ENCODE results near the gene BTBD18.
A peak's percentile ranks its signal among the peaks of the same experiment; 100 is the strongest.

DNA sequence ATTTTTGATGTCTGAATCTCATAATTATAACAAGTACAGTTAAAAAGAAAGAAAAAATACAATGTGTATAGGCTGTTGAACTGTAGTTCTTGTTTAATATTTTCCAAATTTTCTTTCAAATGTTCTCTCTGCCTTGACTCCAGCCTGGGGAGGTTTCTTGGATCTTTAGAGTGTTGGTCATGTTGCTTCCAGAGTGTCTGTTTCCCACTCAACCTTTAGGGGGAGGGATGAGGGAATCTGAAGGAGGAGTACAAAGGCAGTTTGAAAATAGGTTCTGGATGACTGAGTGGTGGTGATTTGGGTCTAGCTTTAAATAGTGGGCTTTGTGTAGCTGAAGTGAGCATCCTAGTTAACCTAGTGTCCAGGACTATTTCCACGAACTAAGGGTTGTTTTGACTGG, 11.9 kb upstream of the BTBD18 start:
- TF ChIP-seq POLR2A (IDR thresholded peaks at IDR 0.05) = no peak
- TF ChIP-seq, protein P1, sequence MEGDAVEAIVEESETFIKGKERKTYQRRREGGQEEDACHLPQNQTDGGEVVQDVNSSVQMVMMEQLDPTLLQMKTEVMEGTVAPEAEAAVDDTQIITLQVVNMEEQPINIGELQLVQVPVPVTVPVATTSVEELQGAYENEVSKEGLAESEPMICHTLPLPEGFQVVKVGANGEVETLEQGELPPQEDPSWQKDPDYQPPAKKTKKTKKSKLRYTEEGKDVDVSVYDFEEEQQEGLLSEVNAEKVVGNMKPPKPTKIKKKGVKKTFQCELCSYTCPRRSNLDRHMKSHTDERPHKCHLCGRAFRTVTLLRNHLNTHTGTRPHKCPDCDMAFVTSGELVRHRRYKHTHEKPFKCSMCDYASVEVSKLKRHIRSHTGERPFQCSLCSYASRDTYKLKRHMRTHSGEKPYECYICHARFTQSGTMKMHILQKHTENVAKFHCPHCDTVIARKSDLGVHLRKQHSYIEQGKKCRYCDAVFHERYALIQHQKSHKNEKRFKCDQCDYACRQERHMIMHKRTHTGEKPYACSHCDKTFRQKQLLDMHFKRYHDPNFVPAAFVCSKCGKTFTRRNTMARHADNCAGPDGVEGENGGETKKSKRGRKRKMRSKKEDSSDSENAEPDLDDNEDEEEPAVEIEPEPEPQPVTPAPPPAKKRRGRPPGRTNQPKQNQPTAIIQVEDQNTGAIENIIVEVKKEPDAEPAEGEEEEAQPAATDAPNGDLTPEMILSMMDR (IDR thresholded peaks at IDR 0.05) = peak in 1 of 3 experiments; percentile 21

All from vagina (tissue), 2 donors.